ENCODE results near the gene MDN1.
A peak's percentile ranks its signal among the peaks of the same experiment; 100 is the strongest.
"Not testable (repeated sequence)": the region's sequence is repeated elsewhere in the genome, so short reads cannot be mapped to it uniquely, and the experiment has no call there.

Gene MDN1

GRCh38 chr6:89758830-89759229, 60.8 kb downstream of the MDN1 start:
- DNase-seq, result no peak

- no peak for DNase-seq
Measured at GRCh38 chr6:89750338-89750737, 69.3 kb downstream of the MDN1 start.

- no peak for DNase-seq
Measured at GRCh38 chr6:89749918-89750317, 69.7 kb downstream of the MDN1 start.

GRCh38 chr6:89745716-89746115, 73.9 kb downstream of the MDN1 start:
- DNase-seq, result no peak

GRCh38 chr6:89745096-89745495, 74.5 kb downstream of the MDN1 start:
- no peak for DNase-seq

- peak; percentile 4 for DNase-seq
Measured at GRCh38 chr6:89736893-89737292, 82.7 kb downstream of the MDN1 start.

- DNase-seq, result no peak
Measured at GRCh38 chr6:89734526-89734925, 85.1 kb downstream of the MDN1 start.

- DNase-seq, result no peak
Measured at GRCh38 chr6:89731924-89732567, 87.5 kb downstream of the MDN1 start.

- DNase-seq, result not testable (repeated sequence)
Measured at GRCh38 chr6:89731262-89731661, 88.3 kb downstream of the MDN1 start.

- no peak for DNase-seq
Measured at GRCh38 chr6:89729818-89730217, 89.8 kb downstream of the MDN1 start.

- DNase-seq, result no peak
Measured at GRCh38 chr6:89727501-89727900, 92.1 kb downstream of the MDN1 start.

GRCh38 chr6:89724981-89725380, 94.6 kb downstream of the MDN1 start:
- no peak for DNase-seq

- DNase-seq, result no peak
Measured at GRCh38 chr6:89723046-89723445, 96.5 kb downstream of the MDN1 start.

- no peak for DNase-seq
Measured at GRCh38 chr6:89716532-89716931, 103.1 kb downstream of the MDN1 start.

GRCh38 chr6:89711801-89712200, 107.8 kb downstream of the MDN1 start:
- DNase-seq, result no peak

- DNase-seq, result no peak
Measured at GRCh38 chr6:89708316-89708715, 111.3 kb downstream of the MDN1 start.

- no peak for DNase-seq
Measured at GRCh38 chr6:89707766-89708165, 111.8 kb downstream of the MDN1 start.

GRCh38 chr6:89706121-89706520, 113.5 kb downstream of the MDN1 start:
- DNase-seq, result no peak

GRCh38 chr6:89703292-89703691, 116.3 kb downstream of the MDN1 start:
- no peak for DNase-seq

GRCh38 chr6:89702349-89702748, 117.2 kb downstream of the MDN1 start:
- no peak for DNase-seq

GRCh38 chr6:89695667-89696066, 123.9 kb downstream of the MDN1 start:
- DNase-seq, result no peak

GRCh38 chr6:89694428-89694827, 125.2 kb downstream of the MDN1 start:
- no peak for DNase-seq

GRCh38 chr6:89693207-89693606, 126.4 kb downstream of the MDN1 start:
- DNase-seq, result no peak

- DNase-seq, result no peak
Measured at GRCh38 chr6:89692256-89692655, 127.3 kb downstream of the MDN1 start.

- DNase-seq, result no peak
Measured at GRCh38 chr6:89690944-89691324, 128.7 kb downstream of the MDN1 start.

- peak; percentile 10 for DNase-seq
Measured at GRCh38 chr6:89689732-89690131, 129.9 kb downstream of the MDN1 start.
